GM18858 (cell line): ENCODE data around the gene ZNF716.
"Not testable (repeated sequence)": the region's sequence is repeated elsewhere in the genome, so short reads cannot be mapped to it uniquely, and the experiment has no call there.

Source experiments
- ATAC-seq: cut with Tn5 transposase; IDR thresholded peaks from one replicate; pipeline ENCODE4 v1.9.1; 2021; ENCODE audit not compliant: unreplicated experiment

ZNF716 gene

GRCh38 chr7:57425969-57426628 is 23.9 kb upstream of the ZNF716 start:
- ATAC-seq: no peak

GRCh38 chr7:57426629-57427003 is 23.4 kb upstream of the ZNF716 start:
- ATAC-seq: no peak

- no peak for ATAC-seq
These were observed 22.8 kb upstream of the ZNF716 start for GRCh38 chr7:57427146-57427545.

- no peak for ATAC-seq
These were observed 22.4 kb upstream of the ZNF716 start for GRCh38 chr7:57427594-57427993.

GRCh38 chr7:57432583-57432982 is 17.4 kb upstream of the ZNF716 start:
- no peak for ATAC-seq

GRCh38 chr7:57437581-57437980 is 12.4 kb upstream of the ZNF716 start:
- no peak for ATAC-seq

GRCh38 chr7:57438244-57438643 is 11.7 kb upstream of the ZNF716 start:
- ATAC-seq: no peak

- no peak for ATAC-seq
These were observed 6.4 kb upstream of the ZNF716 start for GRCh38 chr7:57443567-57443966.

- not testable (repeated sequence) for ATAC-seq
These were observed 19.3 kb downstream of the ZNF716 start for GRCh38 chr7:57469186-57469828.

GRCh38 chr7:57480304-57480703 is 30.3 kb downstream of the ZNF716 start:
- not testable (repeated sequence) for ATAC-seq

- ATAC-seq: not testable (repeated sequence)
These were observed 35.0 kb downstream of the ZNF716 start for GRCh38 chr7:57485022-57485421.

- ATAC-seq: no peak
These were observed 38.0 kb downstream of the ZNF716 start for GRCh38 chr7:57487957-57488356.

GRCh38 chr7:57495111-57495510 is 45.1 kb downstream of the ZNF716 start:
- not testable (repeated sequence) for ATAC-seq

- ATAC-seq: no peak
These were observed 46.4 kb downstream of the ZNF716 start for GRCh38 chr7:57496395-57496794.

- ATAC-seq: no peak
These were observed 55.2 kb downstream of the ZNF716 start for GRCh38 chr7:57505176-57505575.
